GM10847 (cell line): Measurements from ENCODE around the gene ADD2.

Source experiments
- POLR2A ChIP-seq: IDR thresholded peaks from 2 replicates; pipeline ENCODE4 v1.6.1; 2011; ENCODE audit not compliant: insufficient read length; ENCODE audit errors: extremely low read depth

Gene ADD2, protein sequence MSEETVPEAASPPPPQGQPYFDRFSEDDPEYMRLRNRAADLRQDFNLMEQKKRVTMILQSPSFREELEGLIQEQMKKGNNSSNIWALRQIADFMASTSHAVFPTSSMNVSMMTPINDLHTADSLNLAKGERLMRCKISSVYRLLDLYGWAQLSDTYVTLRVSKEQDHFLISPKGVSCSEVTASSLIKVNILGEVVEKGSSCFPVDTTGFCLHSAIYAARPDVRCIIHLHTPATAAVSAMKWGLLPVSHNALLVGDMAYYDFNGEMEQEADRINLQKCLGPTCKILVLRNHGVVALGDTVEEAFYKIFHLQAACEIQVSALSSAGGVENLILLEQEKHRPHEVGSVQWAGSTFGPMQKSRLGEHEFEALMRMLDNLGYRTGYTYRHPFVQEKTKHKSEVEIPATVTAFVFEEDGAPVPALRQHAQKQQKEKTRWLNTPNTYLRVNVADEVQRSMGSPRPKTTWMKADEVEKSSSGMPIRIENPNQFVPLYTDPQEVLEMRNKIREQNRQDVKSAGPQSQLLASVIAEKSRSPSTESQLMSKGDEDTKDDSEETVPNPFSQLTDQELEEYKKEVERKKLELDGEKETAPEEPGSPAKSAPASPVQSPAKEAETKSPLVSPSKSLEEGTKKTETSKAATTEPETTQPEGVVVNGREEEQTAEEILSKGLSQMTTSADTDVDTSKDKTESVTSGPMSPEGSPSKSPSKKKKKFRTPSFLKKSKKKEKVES

DNA sequence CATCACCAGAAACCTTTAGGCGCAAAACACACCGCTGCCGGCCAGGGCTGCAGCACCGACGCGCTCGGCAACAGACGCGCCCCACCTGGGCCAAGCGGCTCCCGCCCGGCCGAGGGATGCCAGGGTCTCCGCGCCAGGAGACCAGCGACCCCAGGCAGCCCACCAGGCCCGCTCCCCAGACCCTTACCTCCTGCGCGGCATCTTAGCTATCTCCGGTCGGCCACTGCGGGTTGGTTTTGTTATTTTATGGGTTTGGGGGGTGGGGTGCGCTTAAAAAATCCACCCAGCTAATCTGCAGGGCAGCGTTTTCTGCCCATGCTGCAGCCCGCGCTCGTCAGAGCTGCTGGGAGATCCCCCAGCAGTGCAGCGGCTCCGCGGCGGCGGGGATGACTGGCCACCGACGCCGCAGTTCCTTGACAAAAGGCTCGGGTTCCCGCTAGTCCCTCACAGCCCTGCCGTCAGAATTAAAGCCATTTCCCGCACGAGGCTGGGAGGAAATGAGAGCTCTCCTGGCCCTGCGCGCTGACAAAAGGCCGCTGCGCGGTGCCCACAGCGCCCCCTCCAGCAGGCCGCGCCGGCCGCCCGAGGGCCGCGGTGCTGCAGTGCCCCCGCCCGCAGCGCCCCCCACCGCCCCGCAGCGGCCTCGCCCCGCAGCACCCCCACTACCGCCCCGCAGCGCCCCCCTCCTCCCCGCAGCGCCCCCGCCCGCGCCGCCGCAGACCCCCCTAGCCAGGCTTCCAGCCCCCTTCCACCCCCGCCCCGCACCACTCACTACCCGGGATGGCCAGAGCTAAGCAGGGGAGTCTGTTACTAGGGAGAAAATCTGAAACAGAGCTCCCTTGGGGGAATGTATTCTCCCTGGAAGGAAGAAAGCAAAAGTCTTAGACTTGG is at the start of gene ADD2:
ADD2 (minus strand) TSS at position 502 of the 891 bp plus-strand sequence. CDS start 61,792 bp downstream, outside the sequence.
- TF ChIP-seq POLR2A: no peak

DNA sequence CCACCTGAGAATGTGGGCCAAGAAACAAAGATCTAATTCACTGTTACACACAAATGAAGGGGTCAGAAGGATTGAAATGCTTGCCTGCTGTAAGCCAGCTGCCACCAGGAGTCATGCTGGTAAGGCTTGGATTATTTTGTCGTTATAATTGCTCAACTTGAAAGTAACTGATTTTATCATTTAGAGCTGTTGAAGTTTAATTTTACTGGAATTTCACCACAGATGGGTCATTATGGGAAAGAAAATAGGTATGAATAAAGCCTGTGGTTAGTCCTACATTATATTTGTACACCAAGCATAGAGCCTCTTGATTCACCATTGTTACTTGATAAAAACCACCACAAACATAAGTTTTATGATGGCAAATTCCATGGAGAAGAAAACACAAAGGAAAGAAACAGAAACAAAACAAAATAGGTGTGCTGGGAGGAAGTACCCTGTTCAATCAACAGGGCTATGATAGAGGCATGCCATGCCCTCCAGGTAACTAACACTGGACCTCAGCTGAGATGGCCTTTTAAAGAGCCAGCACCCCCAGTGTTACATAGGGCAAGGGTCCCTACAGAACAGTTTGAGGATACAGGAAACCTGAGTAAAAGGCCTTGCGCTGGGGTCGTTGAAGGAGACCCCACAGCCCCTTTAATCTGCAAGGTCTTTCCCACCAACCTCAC is 49.4 kb upstream of the ADD2 start:
- TF ChIP-seq POLR2A: no peak

DNA sequence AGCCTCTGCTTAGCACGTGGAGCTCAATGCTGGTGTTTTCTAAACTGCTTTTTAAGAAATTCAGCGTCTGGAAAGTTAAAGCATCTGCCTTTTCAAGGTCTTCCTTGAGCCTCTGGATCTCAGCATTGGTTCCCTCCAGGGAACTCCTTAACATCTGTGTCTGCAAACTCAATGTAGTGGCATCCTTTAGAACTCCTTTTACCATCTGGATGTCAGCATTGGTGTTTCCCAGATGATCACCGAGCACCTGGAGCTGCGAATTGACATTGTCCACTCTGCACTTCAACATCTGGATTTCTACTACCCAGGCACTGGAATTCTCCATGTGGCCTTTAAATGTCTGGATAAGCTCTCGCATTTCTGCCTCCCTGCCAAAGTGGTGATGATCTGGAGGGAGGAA is 48.7 kb upstream of the ADD2 start:
- TF ChIP-seq POLR2A: no peak

DNA sequence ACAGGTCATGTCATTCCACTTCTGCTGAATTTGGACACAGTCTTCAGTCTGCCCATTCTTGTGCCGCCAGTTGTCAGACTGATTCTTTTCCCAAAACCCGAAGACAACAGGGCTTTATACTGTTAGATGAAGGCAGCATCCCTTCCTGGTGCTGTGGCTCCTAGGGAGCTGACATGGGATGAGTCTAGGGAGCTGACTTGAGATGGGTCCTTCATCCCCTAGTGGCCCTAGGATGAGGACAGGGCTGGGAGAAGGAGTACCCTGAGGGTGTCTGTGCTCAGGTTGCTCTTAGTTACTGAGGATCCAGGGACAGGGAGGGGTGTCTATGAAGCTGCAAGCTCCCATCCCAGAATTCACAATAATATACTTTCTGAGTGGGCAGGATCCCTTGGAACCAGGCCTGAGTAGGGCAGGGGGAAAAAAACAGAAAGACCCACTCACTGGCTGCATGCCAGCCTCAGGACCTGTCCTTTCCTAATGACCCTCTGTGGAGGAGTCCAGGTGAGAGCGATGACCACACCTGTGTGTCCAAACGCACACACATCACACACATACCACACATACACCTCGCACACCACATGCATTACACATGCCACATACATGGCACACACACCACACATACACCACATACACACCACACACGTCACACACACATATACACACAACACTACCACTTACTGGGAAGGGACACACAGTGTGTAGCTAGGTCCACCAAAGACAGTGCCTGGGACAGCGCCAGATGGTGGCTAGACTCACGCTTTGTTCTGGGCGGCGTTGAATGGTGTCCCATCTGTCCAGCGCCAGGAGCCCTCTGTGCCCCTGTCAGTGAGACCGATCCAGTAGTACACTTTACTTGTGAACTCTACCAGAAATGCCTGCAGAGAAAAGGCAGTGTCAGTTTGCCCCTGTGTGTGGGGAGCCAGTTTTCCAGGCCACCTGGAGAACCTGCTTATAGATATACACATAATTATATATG is 41.3 kb upstream of the ADD2 start:
- no peak for TF ChIP-seq POLR2A

DNA sequence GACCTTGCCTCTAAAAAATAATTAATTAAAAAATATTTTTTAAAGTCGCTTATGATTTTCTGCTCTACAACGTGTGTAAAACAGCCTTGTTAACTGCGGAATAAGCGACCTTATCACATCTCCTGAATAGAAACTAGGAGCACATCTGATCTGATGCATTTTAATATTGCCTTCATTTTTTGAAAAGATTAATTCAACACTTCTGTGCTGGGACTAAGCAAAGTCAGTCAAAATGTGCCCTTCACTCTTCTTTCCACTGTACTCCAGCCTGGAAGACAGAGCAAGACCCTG is 39.8 kb upstream of the ADD2 start:
- TF ChIP-seq POLR2A: no peak

DNA sequence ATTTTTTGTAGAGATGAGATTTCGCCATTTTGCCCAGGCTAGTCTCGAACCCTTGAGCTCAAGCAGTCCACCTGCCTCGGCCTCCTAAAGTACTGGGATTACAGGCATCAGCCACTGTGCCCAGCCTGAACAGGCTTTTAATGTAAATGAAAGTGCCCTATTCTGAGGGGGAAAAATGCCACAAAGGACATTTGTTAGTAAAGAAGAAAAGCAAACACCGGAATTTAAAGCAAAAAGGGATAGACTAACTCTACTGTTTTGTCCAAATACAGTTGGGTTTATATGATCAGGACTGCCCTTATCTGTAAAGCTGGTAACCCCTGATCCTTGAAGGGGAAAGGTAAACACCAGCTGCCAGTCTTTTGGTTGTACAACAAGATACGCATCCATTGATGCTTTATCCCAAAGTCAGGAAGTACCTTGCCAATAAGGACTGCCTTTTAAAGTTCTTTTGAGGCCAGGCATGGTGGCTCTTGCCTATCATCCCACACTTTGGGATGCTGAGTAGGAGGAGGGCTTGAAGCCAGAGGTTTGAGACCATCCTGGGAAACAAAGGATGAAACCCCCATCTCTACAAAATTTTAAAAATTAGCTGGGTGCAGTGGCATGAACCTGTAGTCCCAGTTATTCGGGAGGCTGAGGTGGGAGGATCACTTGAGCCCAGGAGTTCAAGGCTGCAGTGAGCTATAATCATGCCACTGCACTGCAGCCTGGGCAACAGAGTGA is 39.3 kb upstream of the ADD2 start:
- TF ChIP-seq POLR2A: no peak

DNA sequence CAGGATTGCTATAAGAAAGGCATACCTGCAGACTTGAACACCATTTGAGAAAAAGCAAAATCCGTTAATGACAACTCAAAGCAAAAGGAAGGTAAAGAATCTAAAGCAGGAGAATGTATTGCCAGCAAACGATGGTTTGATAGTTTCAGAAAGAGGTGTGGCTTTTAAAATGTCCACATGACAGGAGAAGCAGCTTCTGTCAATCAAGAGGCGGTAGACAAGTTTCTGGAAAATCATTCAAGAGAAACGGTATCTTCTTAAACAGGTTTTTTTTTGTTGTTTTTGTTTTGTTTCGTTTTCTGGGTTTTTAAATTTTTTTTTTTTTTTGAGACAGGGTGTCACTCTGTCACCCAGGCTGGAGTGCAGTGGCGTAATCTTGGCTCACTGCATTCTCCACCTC is 38.6 kb upstream of the ADD2 start:
- no peak for TF ChIP-seq POLR2A

DNA sequence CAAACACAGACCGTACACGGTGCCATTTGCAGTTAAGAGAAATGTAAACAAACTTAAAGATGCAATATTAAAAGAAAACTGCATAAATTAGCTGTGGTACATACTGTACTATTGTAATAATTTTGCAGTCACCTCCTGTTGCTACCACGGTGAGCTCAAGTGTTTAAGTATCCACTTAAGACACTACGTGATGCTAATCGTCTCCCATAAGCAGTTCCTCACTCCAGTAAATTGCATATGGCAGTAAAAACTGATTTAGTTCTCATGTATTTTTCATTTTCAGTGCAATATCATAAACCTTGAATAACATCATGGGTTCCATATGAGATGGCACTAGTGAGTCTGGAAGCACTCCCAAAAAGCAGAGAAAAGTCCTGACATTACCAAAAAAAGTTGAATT is 38.0 kb upstream of the ADD2 start:
- no peak for TF ChIP-seq POLR2A

DNA sequence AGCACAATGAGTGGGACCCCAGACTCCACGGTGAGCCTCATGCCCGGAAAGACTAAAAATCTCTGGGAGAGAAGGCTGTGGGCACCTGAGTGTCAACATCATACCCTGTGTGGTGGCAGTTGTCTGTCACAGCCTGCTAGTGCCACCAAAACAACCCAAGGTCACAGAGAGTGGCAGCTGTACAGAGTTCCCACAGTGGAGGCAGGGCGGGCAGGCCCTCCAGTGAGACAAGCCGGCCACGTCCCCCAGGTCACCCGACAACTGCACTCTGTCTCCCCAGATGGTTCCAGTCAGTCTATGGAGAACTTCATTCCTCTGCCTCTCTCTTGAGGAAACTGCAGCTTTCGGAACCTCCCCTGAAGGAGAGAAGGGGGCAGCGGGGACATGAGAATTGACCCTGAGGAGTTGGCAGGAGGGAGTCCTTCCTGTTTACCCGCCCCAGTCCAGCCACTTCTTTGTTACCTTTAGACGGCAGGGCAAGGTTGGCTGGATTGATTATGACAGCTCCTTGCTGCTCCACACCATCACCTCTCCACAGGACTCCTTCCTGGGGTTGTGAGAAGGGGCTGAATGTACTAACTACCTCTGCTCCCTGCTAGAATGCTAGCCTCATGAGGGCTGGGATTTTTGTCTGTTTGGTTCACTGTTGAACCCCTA is 33.7 kb upstream of the ADD2 start:
- TF ChIP-seq POLR2A: no peak

DNA sequence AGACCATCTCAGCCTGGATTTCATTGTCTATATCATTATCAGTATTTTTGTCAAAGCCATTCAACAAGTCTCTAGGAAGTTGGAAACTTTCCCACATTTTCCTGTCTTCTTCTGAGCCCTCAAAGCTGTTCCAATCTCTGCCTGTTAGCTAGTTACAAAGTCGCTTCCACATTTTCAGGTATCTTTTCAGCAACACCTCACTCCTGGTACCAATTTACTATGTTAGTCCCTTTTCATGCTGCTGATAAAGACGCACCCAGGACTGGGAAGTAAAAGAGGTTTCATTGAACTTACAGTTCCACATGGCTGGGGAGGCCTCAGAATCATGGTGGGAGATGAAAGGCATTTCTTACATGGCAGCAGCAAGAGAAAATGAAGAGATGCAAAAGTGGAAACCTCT is 31.7 kb upstream of the ADD2 start:
- TF ChIP-seq POLR2A: no peak

DNA sequence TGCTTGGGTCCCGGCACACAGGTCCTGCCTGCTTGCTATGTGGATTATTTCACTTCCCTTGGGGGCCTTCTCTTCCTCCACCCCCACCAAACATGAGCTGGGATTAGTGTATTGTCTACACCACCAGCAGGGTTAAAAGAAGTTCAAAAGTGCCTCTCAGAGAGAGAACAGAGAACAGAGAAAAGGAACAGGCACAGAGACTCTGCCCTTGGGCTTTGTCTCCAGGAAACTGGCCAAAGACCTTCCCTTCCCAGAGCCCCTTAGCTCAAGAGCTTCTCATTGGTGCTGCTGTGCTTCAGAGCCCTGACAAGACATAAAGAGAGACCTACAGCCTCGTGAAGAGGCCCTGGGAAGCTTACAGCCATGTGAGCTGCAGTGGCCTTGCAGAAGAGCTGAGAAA is 29.5 kb upstream of the ADD2 start:
- no peak for TF ChIP-seq POLR2A

DNA sequence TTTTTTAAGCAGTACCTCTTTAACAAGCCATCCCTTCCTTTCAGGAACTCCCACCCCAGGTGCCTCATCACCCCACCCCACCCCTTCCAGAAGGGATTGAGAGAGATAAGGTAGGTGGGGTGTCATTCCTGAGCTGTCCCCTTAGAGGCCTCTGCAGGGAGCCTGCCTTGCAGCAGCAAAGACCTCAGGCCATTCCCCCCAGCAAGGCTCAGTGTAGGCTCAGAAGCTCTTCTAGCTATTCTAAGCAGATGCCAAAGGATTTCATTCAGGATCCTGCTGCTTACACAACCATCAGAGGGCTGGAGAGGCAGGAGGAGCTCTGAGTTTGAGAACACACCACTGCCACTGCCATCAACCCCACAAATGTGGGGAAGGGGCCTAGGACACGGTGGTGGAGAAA is 28.3 kb upstream of the ADD2 start:
- no peak for TF ChIP-seq POLR2A
